ENCODE data around the gene RIMS4. TPM values are rescaled to one million over a fixed set of nuclear protein-coding genes. Genes with fewer than 3 reads are reported as not detected.

The RIMS4 gene
- 0.05 TPM in 1 of 2 replicates, not detected in the other for total RNA-seq

GRCh38 chr20:44810391-44811149 lies at the start of gene RIMS4:
RIMS4 (minus strand) TSS chr20:44810546; CDS start chr20:44810271, 275 bp downstream.
- DNase-seq (ENCODE audit: low read depth), result no peak

GRCh38 chr20:44858606-44859360 lies 48.4 kb upstream of the RIMS4 start:
- DNase-seq (ENCODE audit: low read depth), result no peak

GRCh38 chr20:44856856-44857448 lies 46.6 kb upstream of the RIMS4 start:
- no peak for DNase-seq (ENCODE audit: low read depth)

DNA sequence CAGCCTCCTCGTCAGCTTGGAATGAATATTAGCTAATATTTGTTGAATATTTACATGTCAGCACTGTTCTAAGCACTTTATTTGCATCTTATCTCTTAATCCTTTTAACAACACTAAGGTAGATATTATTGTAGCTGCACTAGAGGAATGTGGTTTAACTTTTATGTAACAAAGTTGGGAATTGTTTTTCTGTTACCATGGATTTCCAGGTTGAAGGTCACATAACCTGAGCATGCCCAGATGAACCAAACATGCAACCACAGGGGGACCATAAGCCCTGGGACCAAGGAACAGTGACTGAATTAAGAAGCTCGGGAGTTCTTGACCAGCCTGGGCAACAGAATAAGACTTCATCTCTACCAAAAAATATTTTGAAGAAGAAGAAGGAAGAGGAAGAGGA lies 46.1 kb upstream of the RIMS4 start:
- DNase-seq (ENCODE audit: low read depth), result peak; percentile 33

GRCh38 chr20:44851545-44851944 lies 41.2 kb upstream of the RIMS4 start:
- no peak for DNase-seq (ENCODE audit: low read depth)

DNA sequence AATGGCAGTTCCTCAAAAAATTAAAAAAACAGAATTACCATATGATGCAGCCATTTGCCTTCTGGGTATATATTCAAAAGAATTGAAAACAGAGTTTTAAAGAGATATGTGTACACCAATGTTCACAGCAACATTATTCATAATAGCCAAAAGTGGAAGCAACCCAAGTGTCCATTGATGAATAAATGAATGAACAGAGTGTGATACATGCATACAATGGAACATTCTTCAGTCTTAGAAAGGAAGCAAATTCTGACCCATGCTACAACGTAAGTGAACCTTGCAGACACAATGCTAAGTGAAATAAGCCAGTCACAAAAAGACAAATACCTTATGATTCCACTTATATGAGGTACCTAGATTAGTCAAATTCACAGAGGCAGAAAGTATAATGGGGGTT lies 40.5 kb upstream of the RIMS4 start:
- no peak for DNase-seq (ENCODE audit: low read depth)

DNA sequence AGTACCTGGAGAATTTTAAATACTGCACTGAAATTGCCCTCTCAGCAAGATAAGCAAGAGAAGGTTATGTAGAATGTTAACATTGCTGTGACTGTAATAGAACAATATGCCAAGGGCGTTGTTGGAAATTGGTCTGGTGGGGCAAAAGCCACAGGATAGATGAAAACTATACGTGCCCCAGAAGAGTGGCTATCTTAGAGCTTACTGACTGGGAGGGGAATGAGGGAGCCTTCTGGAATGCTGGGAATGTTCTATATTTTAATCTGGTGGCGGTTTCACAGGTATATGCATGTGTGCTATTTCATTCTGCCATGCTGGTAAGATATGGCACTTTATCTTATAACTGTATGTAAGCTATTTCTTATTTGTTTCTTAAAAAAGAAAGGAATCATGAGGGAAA lies 39.9 kb upstream of the RIMS4 start:
- no peak for DNase-seq (ENCODE audit: low read depth)

- DNase-seq (ENCODE audit: low read depth), result no peak
Observed at GRCh38 chr20:44849703-44850102, 39.4 kb upstream of the RIMS4 start.

- DNase-seq (ENCODE audit: low read depth), result no peak
Observed at GRCh38 chr20:44848254-44849015, 38.1 kb upstream of the RIMS4 start.

GRCh38 chr20:44843876-44844275 lies 33.5 kb upstream of the RIMS4 start:
- DNase-seq (ENCODE audit: low read depth), result no peak

- no peak for DNase-seq (ENCODE audit: low read depth)
Observed at GRCh38 chr20:44841955-44842354, 31.6 kb upstream of the RIMS4 start.

- no peak for DNase-seq (ENCODE audit: low read depth)
Observed at GRCh38 chr20:44840826-44841225, 30.5 kb upstream of the RIMS4 start.

- no peak for DNase-seq (ENCODE audit: low read depth)
Observed at GRCh38 chr20:44839481-44839880, 29.1 kb upstream of the RIMS4 start.

GRCh38 chr20:44838521-44838920 lies 28.2 kb upstream of the RIMS4 start:
- DNase-seq (ENCODE audit: low read depth), result no peak

DNA sequence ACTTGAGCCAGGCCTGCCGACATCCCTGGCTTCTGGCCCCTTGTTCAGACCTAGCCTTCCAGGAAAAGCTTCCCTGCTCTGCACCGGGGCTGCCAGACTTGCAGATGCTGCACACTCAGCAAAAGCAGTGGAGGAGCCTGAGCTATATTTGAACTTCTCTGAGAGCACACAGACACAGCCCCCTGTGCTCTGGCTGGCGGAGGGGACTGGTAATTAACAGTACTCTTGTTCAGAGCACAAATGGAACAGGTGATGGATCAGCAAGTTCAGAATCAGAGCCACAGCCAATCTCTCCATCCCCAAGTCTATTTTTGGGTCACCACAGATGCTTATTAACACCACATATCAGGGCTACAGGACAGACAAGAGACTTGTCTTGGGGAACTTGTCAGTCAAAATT lies 27.6 kb upstream of the RIMS4 start:
- DNase-seq (ENCODE audit: low read depth), result no peak

GRCh38 chr20:44836601-44837120 lies 26.3 kb upstream of the RIMS4 start:
- no peak for DNase-seq (ENCODE audit: low read depth)

GRCh38 chr20:44835661-44836221 lies 25.4 kb upstream of the RIMS4 start:
- no peak for DNase-seq (ENCODE audit: low read depth)

DNA sequence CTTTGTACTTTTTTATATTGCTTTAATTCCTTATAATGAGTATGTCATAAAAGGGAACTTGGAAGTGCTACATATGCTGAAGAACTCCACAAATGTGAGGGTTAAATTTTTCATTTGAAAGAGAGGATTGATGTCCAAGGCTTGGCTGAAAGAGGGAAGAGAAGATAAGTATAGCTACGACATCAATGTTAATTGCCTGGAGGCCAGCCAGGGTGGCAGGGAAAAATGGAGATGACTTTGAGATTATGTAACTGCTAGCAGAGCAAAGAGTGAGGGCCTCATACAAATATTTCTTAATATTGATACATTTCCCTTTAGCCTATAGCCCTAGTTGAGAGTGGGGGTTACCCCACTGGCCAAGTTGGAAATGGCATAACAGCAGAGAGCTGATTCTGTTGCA lies 24.8 kb upstream of the RIMS4 start:
- DNase-seq (ENCODE audit: low read depth), result no peak

- no peak for DNase-seq (ENCODE audit: low read depth)
Observed at GRCh38 chr20:44834693-44835092, 24.3 kb upstream of the RIMS4 start.

GRCh38 chr20:44833437-44833836 lies 23.1 kb upstream of the RIMS4 start:
- no peak for DNase-seq (ENCODE audit: low read depth)

DNA sequence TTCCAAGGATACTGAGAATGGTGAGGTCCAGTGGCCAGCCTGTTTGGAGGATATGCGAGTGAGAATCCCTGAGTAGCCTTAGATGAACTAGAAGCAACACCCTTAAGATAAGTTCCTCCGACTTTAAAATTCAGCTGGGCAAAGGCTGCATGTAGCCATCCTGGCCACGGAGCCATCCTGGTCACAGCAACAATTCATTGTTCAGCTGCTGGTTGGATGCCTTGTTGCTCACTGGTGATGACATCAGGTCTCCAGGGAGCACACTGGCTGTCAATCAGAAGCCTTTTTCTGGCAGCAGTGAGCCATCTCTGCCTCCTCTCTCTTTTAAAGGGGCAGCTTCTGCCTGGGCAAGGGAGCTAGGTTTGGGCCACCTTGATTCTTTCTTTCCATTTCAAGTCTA lies 22.4 kb upstream of the RIMS4 start:
- no peak for DNase-seq (ENCODE audit: low read depth)

GRCh38 chr20:44830995-44831394 lies 20.6 kb upstream of the RIMS4 start:
- no peak for DNase-seq (ENCODE audit: low read depth)

All from renal cortical epithelial cell (primary cell).